Measurements from ENCODE around the gene GALK2. TPM values are rescaled to one million over a fixed set of nuclear protein-coding genes. Genes with fewer than 3 reads are reported as not detected.

Gene GALK2
- total RNA-seq, 1 experiment from 2014 or later: 13.7 TPM

- H4K8ac ChIP-seq (replicated peaks; ENCODE audit: insufficient read length, low read depth, low read length): no peak overlapping the region
- no peak overlapping the region for H3K4me2 ChIP-seq (ENCODE audit: insufficient read depth, insufficient read length, low read length)
- no peak for TF ChIP-seq CTCF (conservative IDR thresholded peaks at IDR 0.05)
- no peak overlapping the region for H2BK20ac ChIP-seq (ENCODE audit: low read depth, low read length, poor library complexity, severe bottlenecking)
- no peak overlapping the region for H2BK15ac ChIP-seq (ENCODE audit: low read depth, low read length)
- no peaks in the 10 kb centered on the region for H3K27me3 ChIP-seq (ENCODE audit: insufficient read depth, low read length)
- no peak overlapping the region for H3K4ac ChIP-seq (ENCODE audit: low read depth, low read length)
- H3K4me3 Mint-ChIP-seq: no peak overlapping the region
- no peak overlapping the region for H3K18ac ChIP-seq (ENCODE audit: insufficient read length, low read depth, low read length)
- H2AK5ac ChIP-seq (ENCODE audit: insufficient read length, low read length): no peak overlapping the region
- H3K27ac Mint-ChIP-seq: no peak overlapping the region
- H3T11ph ChIP-seq (ENCODE audit: low read length): no peak overlapping the region
- H3K27ac ChIP-seq (ENCODE audit: insufficient read length, low read depth, low read length): no peak overlapping the region
- H3K9ac ChIP-seq (ENCODE audit: extremely low read depth, insufficient read length, low read length): no peak overlapping the region
- H4K20me1 ChIP-seq (ENCODE audit: control insufficient read depth, insufficient read depth, insufficient read length): no peaks in the 10 kb centered on the region
- no peak for DNase-seq
- H3K9me3 Mint-ChIP-seq: no peaks in the 10 kb centered on the region
- H3K23me2 ChIP-seq (ENCODE audit: insufficient read length, low read depth, low read length, poor library complexity, severe bottlenecking): no peaks in the 10 kb centered on the region
- no peak overlapping the region for H4K91ac ChIP-seq (ENCODE audit: insufficient read length, low read depth, low read length)
- no peak overlapping the region for H2BK12ac ChIP-seq (ENCODE audit: insufficient read length, low read depth, low read length)
- H3K56ac ChIP-seq (ENCODE audit: insufficient read length, low read depth, low read length): no peak overlapping the region
- H2BK5ac ChIP-seq (ENCODE audit: insufficient read length, low read length): no peak overlapping the region
- no peak overlapping the region for H2AFZ ChIP-seq (ENCODE audit: low read length)
- peaks cover 28 to 43% of the 10 kb centered on the region in 2 experiments for H3K4me1 Mint-ChIP-seq
- H3K4me1 ChIP-seq (ENCODE audit: insufficient read depth, low read length): peaks cover 2% of the 10 kb centered on the region; the same call in 1 of the 2 replicates
- H3K9me3 ChIP-seq (ENCODE audit: control insufficient read depth, low read depth, low read length): no peaks in the 10 kb centered on the region
- H4K5ac ChIP-seq (ENCODE audit: insufficient read length, low read depth, low read length): no peak overlapping the region
- H3K79me1 ChIP-seq (ENCODE audit: insufficient read depth, low read depth, low read length, poor library complexity, severe bottlenecking): no peaks in the 10 kb centered on the region
- no peaks in the 10 kb centered on the region; a peak in 2 of 7 replicates for H3K36me3 Mint-ChIP-seq (ENCODE audit: insufficient read depth in 1 of 3, low read depth in 3 of 3)
- no peak overlapping the region for H2BK120ac ChIP-seq (ENCODE audit: low read depth, low read length, poor library complexity, severe bottlenecking)
- H3K27me3 Mint-ChIP-seq (ENCODE audit: low read depth): no peaks in the 10 kb centered on the region
- no peaks in the 10 kb centered on the region for H3K79me2 ChIP-seq (ENCODE audit: insufficient read depth, low read length)
- no peak overlapping the region for H3K14ac ChIP-seq (ENCODE audit: insufficient read depth, low read length)
- no peak overlapping the region for H3K23ac ChIP-seq (ENCODE audit: insufficient read length, low read depth, low read length)
These were observed 161.4 kb downstream of the GALK2 start for GRCh38 chr15:49331442-49331841.
